Hematopoietic multipotent progenitor cell treated with erythropoietin and hydrocortisone succinate and interleukin-3 and kit ligand, for 15 days (in vitro differentiated cells): Measurements from ENCODE around the gene GPR157.
"Not testable (repeated sequence)": the region's sequence is repeated elsewhere in the genome, so short reads cannot be mapped to it uniquely, and the experiment has no call there.

Experiments used
- DNase-seq: peaks from one replicate; pipeline ENCODE4 v3.0.0-alpha.2; 2015; ENCODE audit warnings: low spot score

GPR157 gene

DNA sequence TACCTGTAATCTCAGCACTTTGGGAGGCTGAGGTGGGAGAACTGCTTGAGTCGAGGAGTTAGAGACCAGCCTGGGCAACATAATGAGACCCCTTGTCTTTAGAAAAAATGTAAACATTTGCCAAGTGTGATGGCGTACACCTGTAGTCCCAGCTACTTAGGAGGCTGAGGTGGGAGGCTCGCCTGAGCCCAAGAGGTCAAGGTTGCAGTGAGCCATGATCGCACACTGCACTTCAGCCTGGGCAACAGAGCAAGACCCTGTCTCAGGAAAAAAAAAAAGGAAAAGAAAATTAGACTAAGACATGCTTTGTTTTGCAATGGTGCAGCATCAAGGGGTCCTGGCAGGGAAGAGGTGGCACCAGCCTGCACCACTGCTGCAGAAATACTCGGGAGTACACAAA is 16.8 kb upstream of the GPR157 start:
- DNase-seq, result no peak

DNA sequence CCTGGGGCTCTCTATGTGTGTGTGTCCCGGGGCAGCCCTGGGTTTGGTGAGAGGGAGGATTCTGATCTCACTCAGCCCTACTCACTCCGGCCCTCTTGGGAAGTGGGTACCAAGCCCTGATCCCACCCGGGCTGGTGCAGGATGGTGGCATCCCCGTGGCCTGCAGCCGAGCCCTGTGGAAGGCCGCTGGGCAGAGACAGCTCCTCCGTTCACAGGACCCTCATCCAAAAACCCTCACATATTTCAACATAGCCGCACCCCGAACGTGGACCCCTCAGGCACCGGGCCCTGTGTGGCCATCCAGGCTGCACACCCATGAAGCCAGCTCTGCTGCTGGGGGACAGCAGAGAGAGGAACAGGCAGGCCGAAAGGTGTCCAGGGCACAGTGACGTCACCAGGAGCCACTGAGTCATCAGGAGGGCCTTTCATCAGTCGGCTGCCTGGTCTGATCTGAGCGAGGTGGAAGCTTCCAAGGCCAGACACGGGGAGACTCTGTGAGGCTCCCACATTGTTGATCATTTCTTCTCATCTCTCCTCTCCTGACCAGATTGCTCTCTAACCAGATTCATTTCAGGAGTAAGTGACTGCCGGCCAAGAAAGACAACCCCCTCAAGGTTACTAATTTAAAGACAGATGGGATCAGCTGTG is 16.2 kb upstream of the GPR157 start:
- DNase-seq, result no peak

DNA sequence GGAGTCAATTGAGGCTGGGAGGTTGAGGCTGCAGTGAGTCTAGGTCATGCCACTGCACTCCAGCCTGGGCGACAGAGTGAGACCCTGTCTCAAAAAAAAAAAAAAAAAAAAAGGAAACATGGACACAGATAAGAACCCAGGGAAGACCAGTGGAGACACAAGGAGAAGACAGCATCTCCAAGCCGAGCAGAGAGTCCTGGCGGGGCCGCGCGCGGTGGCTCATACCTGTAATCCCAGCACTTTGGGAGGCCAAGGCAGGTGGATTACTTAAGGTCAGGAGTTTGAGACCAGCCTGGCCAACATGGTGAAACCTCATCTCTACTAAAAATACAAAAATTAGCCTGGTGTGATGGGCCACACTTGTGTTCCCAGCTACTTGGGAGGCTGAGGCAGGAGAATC is 15.6 kb upstream of the GPR157 start:
- DNase-seq, result not testable (repeated sequence)

DNA sequence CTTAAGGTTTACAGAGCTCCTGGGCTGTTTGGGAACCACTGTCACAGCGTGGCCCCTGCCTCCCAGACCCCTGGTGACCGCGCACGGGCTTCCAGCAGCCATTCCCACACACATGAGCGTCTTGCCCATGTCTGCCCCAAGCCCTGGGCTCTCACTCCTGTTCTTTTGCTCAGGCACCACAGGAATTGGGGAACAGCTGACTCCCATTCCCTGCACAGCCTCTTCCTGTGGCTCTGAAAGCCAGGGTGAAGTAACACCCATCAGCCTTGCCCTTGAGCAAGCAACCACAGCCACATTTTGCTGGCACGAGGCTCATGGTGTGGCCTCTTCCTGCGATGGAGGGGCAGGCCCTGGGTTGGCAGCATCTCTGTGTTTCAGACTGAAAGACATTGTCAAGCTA is 14.3 kb upstream of the GPR157 start:
- no peak for DNase-seq

DNA sequence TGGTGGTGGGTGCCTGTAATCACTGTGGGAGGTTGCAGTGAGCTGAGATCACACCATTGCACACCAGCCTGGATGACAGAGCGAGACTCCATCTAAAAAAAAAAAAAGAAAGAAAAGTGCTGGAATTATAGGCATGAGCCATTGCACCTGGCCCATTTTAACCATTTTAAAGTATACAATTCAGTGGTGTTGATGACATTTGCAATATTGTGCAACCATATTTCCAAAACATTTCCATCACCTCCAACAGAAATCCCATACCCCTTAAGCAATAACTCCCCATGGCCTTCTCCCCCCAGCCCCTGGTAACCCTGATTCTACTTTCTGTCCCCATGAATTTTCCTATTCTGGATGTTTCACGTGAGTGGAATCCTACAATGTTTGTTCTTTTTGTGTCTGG is 11.0 kb upstream of the GPR157 start:
- DNase-seq, result no peak

DNA sequence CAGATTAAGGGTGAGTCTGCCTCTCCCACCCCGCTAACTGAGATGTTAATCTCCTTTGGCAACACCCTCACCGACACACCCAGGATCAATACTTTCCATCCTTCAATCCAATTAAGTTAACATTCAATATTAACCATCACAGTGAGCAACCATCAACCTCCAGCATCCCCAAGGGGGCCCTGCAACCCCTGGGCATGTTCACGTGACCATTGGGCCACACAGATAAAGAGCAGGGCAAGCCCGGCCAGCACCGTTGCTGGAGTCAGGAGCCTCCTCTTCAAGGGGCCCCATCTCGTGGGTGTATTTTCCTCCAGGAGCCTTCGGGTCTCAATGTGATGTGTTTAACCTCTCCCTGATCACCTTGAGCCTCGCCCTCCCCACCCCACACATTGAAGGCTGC is 8.0 kb upstream of the GPR157 start:
- DNase-seq, result no peak

DNA sequence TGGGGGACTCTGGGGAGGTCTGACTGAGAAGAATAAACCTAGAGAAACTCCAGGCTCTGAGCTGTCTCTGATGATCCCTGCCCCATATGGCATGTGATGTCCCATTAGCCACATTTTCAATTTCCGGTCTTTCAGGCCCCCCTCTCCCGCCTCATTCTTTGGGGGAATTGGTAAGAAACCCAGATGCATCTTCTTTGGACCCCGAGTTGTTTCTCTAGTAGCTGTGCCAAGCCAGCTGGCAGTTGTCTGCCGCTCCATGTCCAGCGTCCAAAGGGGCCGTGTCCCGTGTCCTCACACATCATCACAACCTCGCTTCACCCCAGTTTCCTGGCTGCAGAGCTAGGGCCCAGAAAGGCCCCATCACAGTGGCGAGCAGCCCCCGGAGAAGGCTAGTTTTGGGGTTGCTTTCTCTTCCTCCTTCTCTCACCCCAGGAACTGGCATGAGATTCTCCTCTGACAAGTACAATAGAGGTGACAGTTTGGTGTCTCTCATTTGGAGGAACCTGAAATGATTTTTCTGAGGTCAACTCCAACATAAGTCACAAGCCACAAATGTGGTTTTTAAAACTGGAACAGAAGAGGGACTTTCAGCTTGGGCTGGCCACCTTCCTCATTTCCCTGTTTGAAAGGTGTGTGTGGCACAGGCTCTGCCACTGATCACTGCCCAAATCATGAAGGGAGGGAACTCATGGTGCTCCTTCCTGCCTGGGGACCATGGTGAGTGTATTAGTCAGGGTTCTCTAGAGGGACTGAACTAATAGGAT is 6.4 kb upstream of the GPR157 start:
- no peak for DNase-seq

DNA sequence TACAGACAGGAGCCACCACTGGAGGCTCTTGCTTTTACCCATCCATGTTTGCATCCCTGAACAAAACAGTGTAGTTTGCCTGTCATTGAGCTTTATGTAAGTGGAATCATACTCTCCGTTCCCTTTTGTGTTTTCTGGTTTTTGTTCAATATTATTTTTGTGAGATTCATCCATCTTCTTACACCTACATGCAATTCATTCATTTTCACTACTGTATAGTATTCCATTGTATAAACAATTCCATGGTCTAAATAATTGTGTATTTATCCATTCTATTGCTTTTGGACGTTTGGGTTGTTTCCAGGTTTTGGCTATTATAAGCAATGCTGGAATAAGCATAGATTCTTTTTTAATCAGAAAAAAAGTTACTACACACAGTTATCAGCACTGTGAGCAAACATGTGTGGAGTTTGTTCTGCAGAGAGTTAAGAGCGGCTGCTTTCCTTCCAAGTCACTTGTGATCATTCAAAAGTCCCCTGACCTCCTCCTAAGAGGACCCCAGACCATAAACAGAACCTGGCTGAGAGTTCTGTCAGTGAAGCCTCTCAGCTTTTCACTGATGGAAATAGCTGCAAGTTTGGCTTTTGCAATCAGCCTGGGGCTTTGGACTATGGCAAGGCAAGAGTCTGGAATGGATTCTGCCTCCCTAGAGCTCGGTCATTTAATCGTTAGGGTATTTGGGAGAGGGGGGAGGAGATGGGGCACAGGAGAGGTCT is 5.1 kb upstream of the GPR157 start:
- DNase-seq, result no peak

DNA sequence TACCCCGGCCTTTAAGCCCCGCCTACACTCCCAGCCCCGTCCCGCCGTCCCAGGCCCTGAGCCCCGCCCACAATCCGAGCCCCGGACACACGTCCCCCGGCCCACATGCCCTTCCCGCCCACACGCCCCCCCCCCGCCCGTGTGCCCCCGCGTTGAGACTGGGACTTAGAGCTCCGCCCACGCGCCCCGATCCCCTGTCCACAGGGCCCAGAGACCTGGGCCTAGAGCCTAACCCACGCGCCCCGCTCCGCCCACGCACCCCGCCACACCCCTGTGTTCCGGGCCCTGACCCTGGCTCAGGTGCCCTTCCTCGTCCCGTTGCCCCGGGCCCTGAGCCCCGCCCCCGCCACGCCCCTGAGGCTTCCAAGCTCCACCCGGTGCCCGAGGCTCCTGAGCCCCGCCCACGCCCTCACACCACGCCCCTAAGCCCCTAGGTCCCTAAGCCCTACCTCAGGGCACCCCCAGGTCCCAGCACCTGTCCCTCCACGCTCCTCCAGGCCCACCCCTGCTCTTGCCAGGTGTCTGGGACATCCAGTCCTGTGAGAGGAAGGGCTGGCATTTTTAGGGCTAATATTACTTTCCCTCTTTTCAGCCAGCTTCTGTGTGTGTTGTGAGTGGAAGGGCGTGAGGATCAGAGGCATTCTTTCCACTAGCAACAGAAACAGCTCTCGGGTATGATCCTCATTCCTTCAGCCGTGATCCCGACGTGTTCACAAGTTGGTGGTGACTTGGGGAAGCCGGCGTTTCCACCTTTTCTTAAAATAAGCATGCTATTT is 552 bp upstream of the GPR157 start:
- peak; percentile 59 for DNase-seq

DNA sequence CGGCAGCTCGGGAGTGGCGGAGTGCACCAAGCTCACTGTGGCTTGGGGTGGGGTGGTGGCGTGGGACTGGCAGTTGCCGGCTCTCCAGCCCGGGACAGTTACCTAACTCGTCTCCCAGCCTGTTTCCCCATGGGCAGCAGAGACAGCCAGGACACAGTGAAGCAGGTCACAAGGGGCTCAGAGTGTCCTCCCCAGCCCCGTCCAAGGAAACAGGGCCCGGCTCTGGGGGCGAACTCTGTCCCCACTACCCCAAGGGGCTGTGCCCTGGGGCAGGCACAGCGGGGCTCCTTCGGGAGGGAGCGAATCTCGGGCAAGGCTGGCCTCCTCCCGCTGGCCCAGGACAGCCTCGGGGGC is 759 bp downstream of the GPR157 start:
- DNase-seq, result no peak

DNA sequence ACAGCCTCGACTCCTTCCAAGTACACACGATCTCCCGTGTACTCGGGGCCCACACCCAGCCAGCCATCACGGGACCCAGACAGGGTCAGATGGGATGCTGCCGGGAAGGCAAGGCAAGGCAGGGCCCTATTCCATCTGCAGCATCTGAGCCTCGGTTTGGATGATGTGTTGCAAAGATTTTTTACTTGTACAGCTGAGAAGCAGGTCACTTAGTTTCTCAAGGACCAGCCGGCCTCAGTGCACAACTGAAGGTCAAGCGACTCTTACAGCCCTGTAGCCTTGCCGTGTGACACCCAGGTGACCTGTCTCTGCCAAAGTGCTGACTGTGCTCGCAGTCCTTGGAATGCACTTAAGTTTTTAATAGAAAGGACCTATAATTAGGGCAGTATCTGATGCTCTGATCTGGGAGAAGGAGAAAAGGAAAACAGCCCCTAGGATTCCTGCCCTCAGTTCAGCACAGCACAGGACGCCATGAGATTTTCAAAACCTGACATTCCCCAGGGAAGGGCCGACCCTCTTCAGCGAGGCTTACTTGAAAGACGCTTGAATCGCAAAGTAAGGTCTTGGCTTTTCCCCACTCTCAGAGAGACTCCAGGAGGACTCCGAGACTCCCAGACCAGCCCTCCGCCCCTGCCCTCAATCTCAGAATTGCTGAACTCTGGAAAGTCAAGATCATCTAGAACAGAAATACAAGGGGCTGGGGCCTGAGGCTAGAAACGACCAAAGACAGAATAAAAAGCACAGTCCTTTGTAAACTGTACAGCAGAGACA is 1.3 kb downstream of the GPR157 start:
- DNase-seq, result no peak

DNA sequence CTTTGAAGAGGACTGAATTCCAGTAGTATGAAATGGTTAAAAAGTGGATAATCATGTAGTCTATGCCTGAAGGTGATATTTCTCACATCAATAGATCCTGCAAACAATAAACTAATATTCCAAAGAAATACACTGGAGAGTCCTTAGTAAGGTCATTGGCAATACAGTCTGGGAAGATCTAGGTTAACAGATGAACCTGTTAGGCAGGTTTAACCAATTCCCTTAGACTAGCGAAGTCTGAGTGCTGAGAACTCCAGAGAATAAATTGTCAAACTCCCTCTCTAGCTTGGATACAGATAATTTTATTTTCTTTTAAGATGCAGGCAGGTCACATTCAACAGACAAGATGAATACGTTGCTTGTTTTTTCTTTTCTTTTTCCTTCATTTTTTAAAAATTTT is 2.4 kb downstream of the GPR157 start:
- DNase-seq, result no peak

DNA sequence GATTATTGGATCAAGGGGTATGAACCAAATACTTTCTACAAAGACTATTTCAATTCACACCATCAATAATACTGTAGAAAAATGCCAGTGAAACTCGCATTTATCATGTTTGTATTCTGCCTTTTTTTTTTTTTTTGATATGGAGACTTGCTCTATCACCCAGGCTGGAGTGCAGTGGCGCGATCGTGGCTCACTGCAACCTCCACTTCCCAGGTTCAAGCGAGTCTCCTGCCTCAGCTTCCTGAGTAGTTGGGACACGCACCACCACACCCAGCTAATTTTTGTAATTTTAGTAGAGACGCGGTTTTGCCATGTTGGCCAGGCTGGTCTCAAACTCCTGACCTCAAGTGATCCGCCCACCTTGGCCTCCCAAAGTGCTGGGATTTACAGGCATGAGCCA is 3.1 kb downstream of the GPR157 start:
- DNase-seq, result not testable (repeated sequence)

DNA sequence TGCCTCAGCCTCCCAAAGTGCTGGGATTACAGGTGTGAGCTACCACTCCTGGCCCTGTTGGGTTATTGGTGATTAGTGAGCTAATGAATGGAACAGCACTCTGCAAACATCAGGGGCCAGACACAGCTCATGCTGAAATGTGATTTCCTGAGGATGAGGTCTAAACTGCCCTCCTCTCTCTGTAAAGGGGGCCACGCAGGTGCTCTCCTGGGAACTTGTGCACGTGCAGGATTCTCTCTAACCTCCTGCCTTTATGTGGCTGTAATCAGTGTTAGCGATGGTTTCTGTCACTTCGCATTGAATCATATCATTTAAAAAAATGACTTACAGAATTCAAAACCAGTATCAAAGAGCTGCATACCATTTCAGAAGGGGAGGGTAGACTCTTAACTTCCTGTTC is 3.6 kb downstream of the GPR157 start:
- DNase-seq, result no peak

DNA sequence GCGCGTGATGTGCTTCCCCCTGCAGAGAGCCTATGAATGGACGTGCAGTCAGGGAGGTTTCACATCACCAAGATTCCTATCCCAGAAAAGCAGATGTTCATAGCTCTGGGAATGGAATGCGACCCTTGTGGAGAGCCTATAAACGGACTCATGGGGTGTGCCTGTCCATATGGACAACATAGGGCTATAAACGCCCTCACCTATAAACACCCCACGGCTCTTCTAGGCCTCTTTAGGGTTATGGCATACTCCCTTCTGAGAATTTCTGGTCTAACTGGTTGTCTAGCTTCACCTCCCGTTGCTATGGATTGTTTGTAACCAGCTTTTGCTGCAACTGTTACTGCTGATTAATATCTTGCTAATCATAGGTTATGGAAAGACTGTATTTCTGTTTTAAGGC is 4.5 kb downstream of the GPR157 start:
- not testable (repeated sequence) for DNase-seq

DNA sequence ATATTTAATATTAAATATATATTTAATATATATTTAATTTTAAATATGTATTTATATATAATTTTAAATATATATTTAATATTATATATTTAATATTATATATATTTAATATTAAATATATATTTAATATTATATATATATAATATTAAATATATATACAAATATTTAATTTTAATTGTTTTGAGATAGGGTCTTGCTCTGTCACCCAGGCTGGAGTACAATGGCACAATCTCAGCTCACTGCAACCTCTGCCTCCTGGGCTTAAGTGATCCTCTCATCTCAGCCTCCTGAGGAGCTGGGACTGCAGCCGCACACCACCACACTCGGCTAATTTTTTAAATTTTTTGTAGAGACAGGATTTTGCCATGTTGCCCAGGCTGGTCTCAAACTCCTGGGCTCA is 5.2 kb downstream of the GPR157 start:
- DNase-seq, result not testable (repeated sequence)

DNA sequence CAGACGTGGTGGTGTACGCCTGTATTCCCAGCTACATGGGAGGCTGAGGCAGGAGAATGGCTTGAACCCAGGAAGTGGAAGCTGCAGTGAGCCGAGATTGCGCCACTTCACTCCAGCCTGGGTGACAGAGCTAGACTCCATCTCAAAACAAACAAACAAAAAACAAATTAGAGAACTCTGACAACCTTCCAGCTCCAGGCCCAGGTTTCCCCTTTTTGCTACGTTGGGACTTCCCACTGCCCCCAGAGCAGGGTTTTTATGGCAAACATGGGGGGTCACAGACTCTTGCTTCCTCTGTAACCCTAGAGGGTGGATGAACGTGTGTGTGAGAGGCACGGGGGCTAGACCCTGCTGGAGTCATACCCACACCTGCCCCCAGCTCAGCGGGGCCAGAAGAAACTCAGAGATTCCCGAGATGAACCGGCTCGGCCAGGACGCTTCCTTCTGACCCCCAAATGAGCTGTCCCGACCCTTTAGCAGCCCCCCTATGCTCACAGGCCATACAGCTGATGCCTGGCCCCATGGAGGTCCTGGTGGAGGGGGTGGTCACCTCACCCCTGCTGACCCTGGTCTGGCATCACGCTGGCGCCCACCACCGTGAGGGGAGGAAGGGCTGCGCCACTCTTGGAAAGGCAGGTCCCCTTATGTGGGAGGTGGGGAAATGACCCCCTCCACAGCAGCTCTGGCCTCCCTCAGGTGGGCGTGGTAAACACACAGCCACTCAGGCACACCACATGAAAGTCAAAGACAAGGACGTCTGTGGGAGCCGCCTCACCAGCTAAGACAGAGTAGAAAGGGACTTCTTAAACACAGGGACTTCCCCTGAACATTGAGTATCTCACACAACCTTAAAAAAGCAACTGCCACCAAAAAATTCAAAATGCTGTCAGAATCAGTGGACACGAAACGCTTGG is 7.1 kb downstream of the GPR157 start:
- DNase-seq, result no peak

DNA sequence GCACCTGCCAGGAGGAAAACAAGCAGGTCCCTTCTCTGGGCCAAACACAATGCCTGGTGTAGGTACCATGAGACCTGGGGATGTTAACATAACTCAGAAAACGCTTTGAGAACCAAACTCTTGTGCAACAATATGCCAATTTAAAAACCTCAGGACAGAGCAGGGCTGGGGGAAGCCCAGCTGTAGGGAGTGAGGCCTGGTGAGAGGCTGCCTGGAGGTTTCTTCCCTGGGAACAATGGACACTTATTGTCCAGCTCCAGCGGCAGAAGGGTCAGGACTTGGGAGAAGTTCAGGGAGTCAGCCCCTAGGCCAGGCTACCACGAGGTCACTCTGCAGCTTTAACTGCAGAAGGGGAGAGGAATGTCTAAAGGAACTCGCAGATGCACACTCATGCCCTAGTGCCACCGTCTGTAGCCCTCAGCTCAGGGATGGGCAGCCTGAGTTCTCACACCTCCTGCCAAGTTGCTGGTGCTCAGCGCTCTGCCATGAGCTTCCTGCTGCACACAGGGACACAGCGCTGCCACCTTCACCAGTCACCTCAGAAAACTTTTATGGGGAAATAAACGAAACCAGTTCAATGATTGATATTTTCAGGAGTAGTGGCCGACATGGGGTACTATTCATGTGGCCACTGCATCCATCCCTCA is 8.5 kb downstream of the GPR157 start:
- DNase-seq, result no peak

DNA sequence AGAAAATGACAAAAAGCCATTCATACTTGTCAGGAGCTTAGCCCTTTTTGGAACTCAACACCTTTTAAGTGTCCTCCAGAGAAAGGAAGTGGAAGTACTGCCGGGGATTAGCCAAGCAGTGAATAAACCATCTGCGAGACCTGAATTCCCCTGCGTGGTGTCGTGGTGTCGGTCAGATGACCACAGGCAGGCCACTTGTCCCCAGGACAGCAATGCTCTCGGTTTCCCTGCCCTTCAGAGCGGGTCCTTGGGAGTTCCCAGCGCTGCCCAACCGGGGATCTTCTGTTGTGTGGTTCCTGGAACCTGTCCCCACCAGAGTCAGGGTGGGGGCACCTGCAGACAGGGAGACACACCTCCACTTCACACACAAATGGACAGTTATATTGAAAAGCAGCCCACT is 9.2 kb downstream of the GPR157 start:
- DNase-seq, result no peak

DNA sequence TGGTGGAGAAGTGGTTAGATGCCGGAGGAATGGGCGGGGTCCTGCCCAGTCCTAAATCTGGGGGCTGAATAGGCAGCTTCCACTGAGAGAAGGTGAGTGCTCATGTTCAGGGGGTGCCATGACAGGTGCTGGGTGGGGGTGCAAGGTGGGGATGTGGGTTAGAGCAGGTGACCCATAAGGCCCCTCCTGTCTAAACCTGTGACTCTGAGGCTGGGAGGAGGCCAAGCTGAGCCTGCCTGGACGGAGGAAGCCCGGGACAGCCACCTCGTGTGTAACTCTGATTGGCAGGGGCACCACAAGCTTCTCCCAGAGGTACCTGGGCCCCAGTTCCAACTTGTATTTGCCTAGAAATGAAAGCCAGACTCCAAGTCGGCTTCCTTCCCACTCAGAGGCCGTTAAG is 10.7 kb downstream of the GPR157 start:
- DNase-seq, result no peak
